T-cell (primary cell): ENCODE data around the gene CEBPB. TPM values are rescaled to one million over a fixed set of nuclear protein-coding genes. Genes with fewer than 3 reads are reported as not detected.

Experiments used
- ATAC-seq, 4 experiments: fragments of 200-7000 bp in 3 of 4; fragments of 150-1000 bp in 1 of 4; cut with Tn5 transposase; replicated peaks in 1 of 4; 1 replicate in 3 of 4; 2 replicates in 1 of 4; pipeline ENCODE4 v1.10.0; 2021; ENCODE audit warnings: moderate library complexity in 3 of 4, mild to moderate bottlenecking in 2 of 4, moderate number of reproducible peaks in 1 of 4
- CTCF ChIA-PET, 2 donors: fragments of 300-600 bp; sonication (Branson Sonifier 250); formaldehyde crosslinking; loops; one replicate each; lab custom pipeline; 2022; ENCODE audit warnings: antibody characterized with exemption in 2 of 2; lab: Charles Lee
- POLR2A ChIA-PET, 2 donors: fragments of 300-600 bp; sonication (Branson Sonifier 250); formaldehyde crosslinking; loops; one replicate each; lab custom pipeline; 2022; ENCODE audit warnings: antibody characterized with exemption in 2 of 2; lab: Charles Lee
- DNase-seq, 35 experiments: peaks; one replicate each; pipeline versions ENCODE4 v3.0.0 to v3.0.0-alpha.2; 2013 to 2023
- H3K27ac ChIP-seq: one replicate; pipeline ENCODE4 v1.5.1; 2013; ENCODE audit warnings: low read length
- H3K27me3 ChIP-seq, 2 experiments: replicated peaks in 1 of 2; 1 replicate in 1 of 2; 2 replicates in 1 of 2; pipeline versions ENCODE4 v1.6.1 to v1.7.0; 2013; ENCODE audit warnings: low read length in 1 of 2, mixed read lengths in 1 of 2; ENCODE audit not compliant: control insufficient read depth in 2 of 2, insufficient read depth in 2 of 2; ENCODE audit errors: extremely low read depth in 1 of 2
- H3K36me3 ChIP-seq, 2 donors: 1 replicate in 1 of 2; 2 replicates in 1 of 2; pipeline versions ENCODE4 v1.6.1 to v1.7.0; 2013; ENCODE audit warnings: low read length in 1 of 2; ENCODE audit not compliant: control insufficient read depth in 2 of 2, insufficient read depth in 1 of 2; ENCODE audit errors: extremely low read depth in 1 of 2
- H3K4me1 ChIP-seq, 2 experiments: 1 replicate in 1 of 2; 2 replicates in 1 of 2; pipeline versions ENCODE4 v1.6.1 to v1.7.0; 2013; ENCODE audit warnings: low read length in 2 of 2, mixed read lengths in 1 of 2; ENCODE audit not compliant: insufficient read depth in 2 of 2, control insufficient read depth in 1 of 2; ENCODE audit errors: extremely low read depth in 1 of 2
- H3K4me3 ChIP-seq, 2 donors: 1 replicate in 1 of 2; 2 replicates in 1 of 2; pipeline versions ENCODE4 v1.5.1 to v1.7.0; 2013; ENCODE audit warnings: mild to moderate bottlenecking in 2 of 2, low read length in 1 of 2, moderate library complexity in 1 of 2; ENCODE audit not compliant: control insufficient read depth in 1 of 2; ENCODE audit errors: extremely low read depth in 1 of 2
- H3K9me3 ChIP-seq: 2 replicates; pipeline ENCODE4 v1.7.0; 2013
- H3K27ac Mint-ChIP-seq, 2 donors: one replicate each; pipeline ENCODE4 v1.8.0; 2020 to 2021; ENCODE audit warnings: mild to moderate bottlenecking in 2 of 2, mixed read lengths in 2 of 2
- H3K27me3 Mint-ChIP-seq, 2 donors: one replicate each; pipeline ENCODE4 v1.8.0; 2021 to 2022; ENCODE audit warnings: mixed read lengths in 2 of 2
- H3K36me3 Mint-ChIP-seq: one replicate; pipeline ENCODE4 v1.8.0; 2021; ENCODE audit warnings: mixed read lengths
- H3K4me1 Mint-ChIP-seq, 3 donors: one replicate each; pipeline ENCODE4 v1.8.0; 2020 to 2022; ENCODE audit warnings: mixed read lengths in 3 of 3, mild to moderate bottlenecking in 1 of 3
- H3K4me3 Mint-ChIP-seq, 3 donors: one replicate each; pipeline ENCODE4 v1.8.0; 2020 to 2022; ENCODE audit warnings: mild to moderate bottlenecking in 3 of 3, mixed read lengths in 3 of 3, moderate library complexity in 3 of 3
- H3K9me3 Mint-ChIP-seq, 3 donors: one replicate each; pipeline ENCODE4 v1.8.0; 2020 to 2022; ENCODE audit warnings: mixed read lengths in 3 of 3
- WGBS: methylation state at CpG from one replicate; pipeline ENCODE4 v1.1.5; 2013; ENCODE audit warnings: missing lambda C conversion rate; ENCODE audit not compliant: insufficient coverage; 5-methylcytosine and 5-hydroxymethylcytosine counted together
- total RNA-seq, 35 experiments: library from RNA in 6 of 35; stranded (reverse) in 6 of 35; fragments of 120-200 nt in 1 of 35; gene quantifications; one replicate each; pipeline versions ENCODE4 v1.2.1 to v1.2.4 and lab custom pipeline; 2013 to 2026

Gene CEBPB
- total RNA-seq, 5 donors from 2014 or later (not counting 1 experiment from before 2014, with no cell fraction given): 25.8 to 53.8 (median 48.0) TPM

DNA sequence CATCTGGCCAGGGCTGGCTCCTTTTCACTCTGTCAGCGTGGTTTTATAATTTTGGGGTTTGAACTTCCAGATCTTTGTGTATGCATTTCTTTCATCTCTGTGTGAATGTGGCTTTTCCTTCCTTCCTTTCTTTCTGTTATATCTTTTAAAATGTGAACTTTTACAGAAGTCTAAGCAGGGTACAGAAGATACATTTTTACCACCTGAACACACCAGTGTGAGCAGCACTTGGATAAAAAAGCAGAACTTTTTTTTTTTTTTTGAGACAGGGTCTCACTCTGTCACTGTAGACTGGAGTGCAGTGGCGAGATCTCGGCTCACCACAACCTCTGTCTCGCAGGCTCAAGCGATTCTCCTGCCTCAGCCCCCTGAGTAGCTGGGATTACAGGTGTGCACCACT is 20.5 kb downstream of the CEBPB start:
- CTCF ChIA-PET: interaction anchor here in 1 of 2 donors (0.7 kb wide), 1 partner anchor 104 kb away, joined by 3 read pairs; no protein-coding TSS in a partner anchor
- WGBS: 0% methylated on average over 2 of the region's 5 CpGs

DNA sequence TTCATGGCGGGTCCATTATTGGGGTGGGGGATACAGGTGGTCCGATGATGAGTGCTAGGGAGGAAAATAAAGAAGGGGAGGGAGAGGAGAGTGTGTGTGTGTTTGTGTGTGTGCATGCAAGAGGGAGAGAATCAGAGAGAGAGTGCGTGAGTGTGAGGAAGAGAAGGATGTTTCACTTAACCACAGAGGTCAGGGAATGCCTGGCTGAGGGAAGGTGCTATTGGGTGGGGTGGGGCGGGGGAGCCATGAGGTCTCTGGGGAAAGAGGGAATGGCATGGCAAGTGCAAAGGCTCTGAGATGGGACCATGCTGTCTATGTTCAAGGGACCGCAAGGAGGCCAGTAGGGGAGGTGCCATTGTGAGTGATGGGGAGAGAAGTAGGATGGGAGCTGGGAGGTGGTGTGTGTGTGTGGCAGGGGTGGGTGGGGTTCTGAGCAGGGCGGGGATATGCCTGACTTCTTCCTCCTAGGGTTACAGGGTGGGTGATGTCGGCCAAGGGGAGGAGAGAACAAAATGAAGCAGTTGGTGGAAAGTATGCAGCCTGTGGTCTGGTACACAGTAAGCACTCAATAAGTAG is 23.0 kb downstream of the CEBPB start:
- ATAC-seq: no peak

More for the DNA sequence above, 20.5 kb downstream of the CEBPB start:
- POLR2A ChIA-PET: interaction anchor here in 1 of 2 donors (0.6 kb wide), 1 partner anchor 303 kb away, joined by 3 read pairs; no protein-coding TSS in a partner anchor
- Histone ChIP-seq H3K27ac (no peak overlapping the region), H3K4me3 (no peak overlapping the region), H3K4me1 (peaks cover 7 to 9% of the 10 kb centered on the region in 2 experiments), H3K36me3 (no peaks in the 10 kb centered on the region), H3K27me3 (peaks cover 0 to 12% of the 10 kb centered on the region in 2 experiments), H3K9me3 (no peaks in the 10 kb centered on the region)
- Mint-ChIP-seq H3K36me3 (no peaks in the 10 kb centered on the region), H3K27me3 (peaks cover 8 to 10% of the 10 kb centered on the region in 2 donors), H3K4me1 (peaks cover 12 to 15% (median 13%) of the 10 kb centered on the region in 3 donors), H3K4me3 (peak overlapping the region in 1 of 3 donors; percentile 4), H3K9me3 (no peaks in the 10 kb centered on the region), H3K27ac (no peak overlapping the region)
- ATAC-seq (peak in 1 of 4 experiments; percentile 42), DNase-seq (no peak)

DNA sequence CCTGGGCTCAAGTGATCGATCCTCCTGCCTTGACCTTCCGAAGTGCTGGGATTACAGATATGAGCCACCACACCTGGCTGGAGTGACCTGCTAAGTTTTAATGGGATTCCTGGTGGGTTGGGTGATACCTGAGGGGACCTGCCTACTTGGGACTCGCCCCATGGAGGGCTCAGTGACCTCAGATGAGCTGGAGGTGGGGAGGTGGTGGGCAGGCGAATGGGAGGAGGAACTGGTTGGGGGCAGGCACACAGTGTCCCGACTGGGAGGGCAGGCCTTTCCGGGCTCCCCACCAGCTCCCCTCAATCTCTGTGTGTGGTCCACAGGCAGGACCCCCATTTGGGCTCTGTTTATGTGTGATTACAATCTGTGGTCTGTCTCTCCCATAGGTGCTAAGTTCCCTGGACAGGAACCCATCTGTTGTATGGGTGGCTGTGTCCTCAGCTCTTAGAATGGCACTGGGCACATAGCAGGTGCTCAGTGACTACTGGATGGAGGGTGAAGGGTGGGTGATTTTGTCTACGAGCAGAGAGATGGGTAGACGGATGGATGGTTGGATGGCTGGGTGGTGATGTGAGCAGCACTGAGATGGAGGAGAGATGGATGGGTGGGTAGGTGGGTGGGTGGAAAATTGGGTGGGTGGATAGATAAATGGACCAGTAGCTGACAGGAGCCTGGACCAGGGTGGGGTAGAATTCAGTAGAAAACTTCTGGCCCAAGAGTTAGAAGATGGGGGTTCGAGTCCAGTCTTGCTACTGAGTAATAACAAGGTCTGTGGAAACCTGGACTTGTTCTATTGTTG is 23.8 kb downstream of the CEBPB start:
- H3K4me3 ChIP-seq: no peak overlapping the region
- Mint-ChIP-seq H3K4me3 (no peak overlapping the region), H3K27ac (no peak overlapping the region), H3K4me1 (peaks cover 12 to 15% (median 13%) of the 10 kb centered on the region in 3 donors), H3K27me3 (peaks cover 10 to 11% of the 10 kb centered on the region in 2 donors), H3K9me3 (no peaks in the 10 kb centered on the region), H3K36me3 (no peaks in the 10 kb centered on the region)
- no peak overlapping the region for H3K27ac ChIP-seq
- H3K4me1 ChIP-seq: peaks cover 7 to 9% of the 10 kb centered on the region in 2 experiments
- CTCF ChIA-PET: no interaction called here
- 80% methylated on average over 6 of the region's 9 CpGs for WGBS
- H3K27me3 ChIP-seq: peaks cover 0 to 11% of the 10 kb centered on the region in 2 experiments
- POLR2A ChIA-PET: no interaction called here
- ATAC-seq: no peak
- H3K36me3 ChIP-seq: no peaks in the 10 kb centered on the region
- H3K9me3 ChIP-seq: no peaks in the 10 kb centered on the region
- DNase-seq: no peak

More for the DNA sequence above, 23.0 kb downstream of the CEBPB start:
- ChIA-PET CTCF (no interaction called here), POLR2A (no interaction called here)
- Mint-ChIP-seq H3K4me1 (peaks cover 12 to 15% (median 13%) of the 10 kb centered on the region in 3 donors), H3K27me3 (peaks cover 10 to 11% of the 10 kb centered on the region in 2 donors), H3K9me3 (no peaks in the 10 kb centered on the region), H3K27ac (no peak overlapping the region), H3K4me3 (no peak overlapping the region), H3K36me3 (no peaks in the 10 kb centered on the region)
- Histone ChIP-seq H3K4me3 (no peak overlapping the region), H3K36me3 (no peaks in the 10 kb centered on the region), H3K9me3 (no peaks in the 10 kb centered on the region), H3K27me3 (peaks cover 0 to 11% of the 10 kb centered on the region in 2 experiments), H3K27ac (no peak overlapping the region), H3K4me1 (peaks cover 7 to 9% of the 10 kb centered on the region in 2 experiments)
- WGBS: 77% methylated on average over 6 of the region's 7 CpGs
- no peak for DNase-seq

GRCh38 chr20:50215101-50215690 is 24.6 kb downstream of the CEBPB start:
- DNase-seq (no peak), ATAC-seq (no peak)
- Histone ChIP-seq H3K4me1 (peaks cover 7 to 8% of the 10 kb centered on the region in 2 experiments), H3K27ac (no peak overlapping the region), H3K4me3 (no peak overlapping the region), H3K9me3 (no peaks in the 10 kb centered on the region), H3K27me3 (peaks cover 0 to 11% of the 10 kb centered on the region in 2 experiments), H3K36me3 (no peaks in the 10 kb centered on the region)
- ChIA-PET CTCF (no interaction called here), POLR2A (no interaction called here)
- Mint-ChIP-seq H3K9me3 (peaks cover 0 to 4% (median 0%) of the 10 kb centered on the region in 3 donors), H3K36me3 (no peaks in the 10 kb centered on the region), H3K4me1 (peaks cover 12 to 15% (median 13%) of the 10 kb centered on the region in 3 donors), H3K27me3 (peaks cover 10 to 11% of the 10 kb centered on the region in 2 donors), H3K27ac (no peak overlapping the region), H3K4me3 (no peak overlapping the region)
- 79% methylated on average over 7 of the region's 8 CpGs for WGBS

DNA sequence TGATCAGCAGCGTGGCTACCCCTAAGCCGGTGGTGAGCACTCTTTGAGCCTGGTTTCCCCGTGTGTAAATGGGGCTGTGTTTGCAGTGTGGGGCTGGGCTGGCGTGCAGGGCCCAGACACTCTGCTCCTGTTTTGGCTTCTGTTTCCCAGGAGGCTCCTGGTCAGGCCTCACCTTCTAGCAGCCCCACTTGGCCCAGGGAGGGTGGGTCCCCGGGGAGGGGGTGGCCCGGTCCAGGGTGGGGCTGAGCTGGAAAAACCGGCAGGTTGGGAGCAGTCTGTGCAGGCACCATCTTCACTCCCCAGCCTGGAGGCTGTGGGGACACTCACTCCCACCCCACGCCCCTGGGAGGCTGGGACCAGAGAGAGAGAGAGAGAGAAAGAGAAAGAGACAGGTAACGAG is 25.3 kb downstream of the CEBPB start:
- H3K27ac Mint-ChIP-seq: no peak overlapping the region
- DNase-seq (no peak), ATAC-seq (no peak)
- no peaks in the 10 kb centered on the region for H3K9me3 ChIP-seq
- H3K4me1 Mint-ChIP-seq: peaks cover 10 to 12% (median 11%) of the 10 kb centered on the region in 3 donors
- H3K36me3 Mint-ChIP-seq: no peaks in the 10 kb centered on the region
- H3K9me3 Mint-ChIP-seq: peaks cover 0 to 4% (median 0%) of the 10 kb centered on the region in 3 donors
- peaks cover 1 to 3% of the 10 kb centered on the region in 2 experiments for H3K4me1 ChIP-seq
- peaks cover 10 to 11% of the 10 kb centered on the region in 2 donors for H3K27me3 Mint-ChIP-seq
- WGBS: 89% methylated on average over 5 of the region's 9 CpGs
- H3K27ac ChIP-seq: no peak overlapping the region
- ChIA-PET CTCF (no interaction called here), POLR2A (no interaction called here)
- no peaks in the 10 kb centered on the region for H3K36me3 ChIP-seq
- no peak overlapping the region for H3K4me3 Mint-ChIP-seq
- H3K4me3 ChIP-seq: no peak overlapping the region
- H3K27me3 ChIP-seq: peaks cover 0 to 11% of the 10 kb centered on the region in 2 experiments
